ENCODE data around the gene TAB3.

The TAB3 gene

DNA sequence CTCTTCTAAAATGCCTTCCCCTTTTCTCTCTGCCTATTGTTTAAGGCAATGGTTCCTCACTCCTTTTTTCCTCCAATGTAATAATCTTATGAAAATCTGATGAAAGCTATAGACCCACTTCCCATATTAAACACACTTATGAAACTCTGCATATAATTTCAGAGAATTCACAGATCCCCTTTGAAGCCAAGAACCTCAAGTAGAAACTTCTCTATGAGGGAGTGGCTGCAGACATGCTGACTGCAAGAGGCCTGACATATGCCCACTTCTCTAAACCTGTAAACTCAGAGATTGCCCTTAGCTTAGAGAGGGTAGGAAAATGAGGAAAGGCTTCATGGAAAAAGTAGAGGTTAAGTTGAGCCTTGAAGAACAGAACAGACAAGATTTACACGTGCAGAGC is 37.6 kb downstream of the TAB3 start:
- no peak for ATAC-seq
- no peak for TF ChIP-seq ISL1 (CRISPR knock-in tag; IDR thresholded peaks at IDR 0.05)
- TF ChIP-seq ZFP30 (CRISPR knock-in tag; IDR thresholded peaks at IDR 0.05): no peak
- no peak for TF ChIP-seq OSR1 (CRISPR knock-in tag; IDR thresholded peaks at IDR 0.05)
- TF ChIP-seq, protein P1, sequence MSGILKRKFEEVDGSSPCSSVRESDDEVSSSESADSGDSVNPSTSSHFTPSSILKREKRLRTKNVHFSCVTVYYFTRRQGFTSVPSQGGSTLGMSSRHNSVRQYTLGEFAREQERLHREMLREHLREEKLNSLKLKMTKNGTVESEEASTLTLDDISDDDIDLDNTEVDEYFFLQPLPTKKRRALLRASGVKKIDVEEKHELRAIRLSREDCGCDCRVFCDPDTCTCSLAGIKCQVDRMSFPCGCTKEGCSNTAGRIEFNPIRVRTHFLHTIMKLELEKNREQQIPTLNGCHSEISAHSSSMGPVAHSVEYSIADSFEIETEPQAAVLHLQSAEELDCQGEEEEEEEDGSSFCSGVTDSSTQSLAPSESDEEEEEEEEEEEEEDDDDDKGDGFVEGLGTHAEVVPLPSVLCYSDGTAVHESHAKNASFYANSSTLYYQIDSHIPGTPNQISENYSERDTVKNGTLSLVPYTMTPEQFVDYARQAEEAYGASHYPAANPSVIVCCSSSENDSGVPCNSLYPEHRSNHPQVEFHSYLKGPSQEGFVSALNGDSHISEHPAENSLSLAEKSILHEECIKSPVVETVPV (CRISPR knock-in tag; IDR thresholded peaks at IDR 0.05): no peak
- no peak for TF ChIP-seq BACH2 (CRISPR knock-in tag; IDR thresholded peaks at IDR 0.05; ENCODE audit: borderline replicate concordance)
- no peak for TF ChIP-seq ZNF70 (CRISPR knock-in tag; IDR thresholded peaks at IDR 0.05)

GRCh38 chrX:30835373-30835772 is 53.7 kb downstream of the TAB3 start:
- no peak for TF ChIP-seq ZC3H10 (CRISPR knock-in tag; IDR thresholded peaks at IDR 0.05)
- TF ChIP-seq TSHZ2 (CRISPR knock-in tag; IDR thresholded peaks at IDR 0.05): no peak
- TF ChIP-seq ZFP30 (CRISPR knock-in tag; IDR thresholded peaks at IDR 0.05): no peak
- TF ChIP-seq TCF4 (CRISPR knock-in tag; IDR thresholded peaks at IDR 0.05; ENCODE audit: borderline replicate concordance): no peak
- TF ChIP-seq RARB (CRISPR knock-in tag; IDR thresholded peaks at IDR 0.05): no peak
- TF ChIP-seq, protein P2, sequence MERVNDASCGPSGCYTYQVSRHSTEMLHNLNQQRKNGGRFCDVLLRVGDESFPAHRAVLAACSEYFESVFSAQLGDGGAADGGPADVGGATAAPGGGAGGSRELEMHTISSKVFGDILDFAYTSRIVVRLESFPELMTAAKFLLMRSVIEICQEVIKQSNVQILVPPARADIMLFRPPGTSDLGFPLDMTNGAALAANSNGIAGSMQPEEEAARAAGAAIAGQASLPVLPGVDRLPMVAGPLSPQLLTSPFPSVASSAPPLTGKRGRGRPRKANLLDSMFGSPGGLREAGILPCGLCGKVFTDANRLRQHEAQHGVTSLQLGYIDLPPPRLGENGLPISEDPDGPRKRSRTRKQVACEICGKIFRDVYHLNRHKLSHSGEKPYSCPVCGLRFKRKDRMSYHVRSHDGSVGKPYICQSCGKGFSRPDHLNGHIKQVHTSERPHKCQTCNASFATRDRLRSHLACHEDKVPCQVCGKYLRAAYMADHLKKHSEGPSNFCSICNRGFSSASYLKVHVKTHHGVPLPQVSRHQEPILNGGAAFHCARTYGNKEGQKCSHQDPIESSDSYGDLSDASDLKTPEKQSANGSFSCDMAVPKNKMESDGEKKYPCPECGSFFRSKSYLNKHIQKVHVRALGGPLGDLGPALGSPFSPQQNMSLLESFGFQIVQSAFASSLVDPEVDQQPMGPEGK (CRISPR knock-in tag; IDR thresholded peaks at IDR 0.05; ENCODE audit: borderline replicate concordance): no peak
- TF ChIP-seq ARNTL (CRISPR knock-in tag; IDR thresholded peaks at IDR 0.05; ENCODE audit: borderline replicate concordance, low read depth): no peak
- TF ChIP-seq ZNF8 (CRISPR knock-in tag; IDR thresholded peaks at IDR 0.05): no peak
- no peak for TF ChIP-seq ZFP3 (CRISPR knock-in tag; IDR thresholded peaks at IDR 0.05)
- no peak for TF ChIP-seq TOX (CRISPR knock-in tag; IDR thresholded peaks at IDR 0.05; ENCODE audit: borderline replicate concordance)
- no peak for TF ChIP-seq ISL1 (CRISPR knock-in tag; IDR thresholded peaks at IDR 0.05)
- no peak for TF ChIP-seq ZNF565 (CRISPR knock-in tag; conservative IDR thresholded peaks at IDR 0.05; ENCODE audit: low read depth)
- no peak for TF ChIP-seq PPARA (CRISPR knock-in tag; IDR thresholded peaks at IDR 0.05; ENCODE audit: borderline replicate concordance)
- ATAC-seq: no peak

DNA sequence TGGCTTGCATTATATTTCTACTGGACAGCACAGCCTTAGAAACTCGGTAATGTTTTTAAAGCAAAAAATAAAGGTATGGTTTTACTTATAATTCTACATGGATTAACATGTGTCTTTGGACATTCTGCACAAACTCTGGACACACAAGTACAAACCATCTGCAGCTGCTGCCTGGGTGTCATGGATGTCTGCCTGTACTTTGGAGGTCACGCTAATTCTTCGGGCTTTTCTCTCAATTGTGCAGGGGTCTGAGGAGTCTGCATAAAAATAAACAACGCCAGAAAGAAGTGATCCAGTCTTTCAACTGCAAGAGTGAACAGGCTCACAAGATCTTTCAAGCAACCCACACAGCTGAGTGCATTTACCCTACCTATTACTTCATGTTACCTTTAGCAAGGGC is 55.2 kb downstream of the TAB3 start:
- no peak for TF ChIP-seq ESRRG (CRISPR knock-in tag; IDR thresholded peaks at IDR 0.05)
- TF ChIP-seq, protein P3, sequence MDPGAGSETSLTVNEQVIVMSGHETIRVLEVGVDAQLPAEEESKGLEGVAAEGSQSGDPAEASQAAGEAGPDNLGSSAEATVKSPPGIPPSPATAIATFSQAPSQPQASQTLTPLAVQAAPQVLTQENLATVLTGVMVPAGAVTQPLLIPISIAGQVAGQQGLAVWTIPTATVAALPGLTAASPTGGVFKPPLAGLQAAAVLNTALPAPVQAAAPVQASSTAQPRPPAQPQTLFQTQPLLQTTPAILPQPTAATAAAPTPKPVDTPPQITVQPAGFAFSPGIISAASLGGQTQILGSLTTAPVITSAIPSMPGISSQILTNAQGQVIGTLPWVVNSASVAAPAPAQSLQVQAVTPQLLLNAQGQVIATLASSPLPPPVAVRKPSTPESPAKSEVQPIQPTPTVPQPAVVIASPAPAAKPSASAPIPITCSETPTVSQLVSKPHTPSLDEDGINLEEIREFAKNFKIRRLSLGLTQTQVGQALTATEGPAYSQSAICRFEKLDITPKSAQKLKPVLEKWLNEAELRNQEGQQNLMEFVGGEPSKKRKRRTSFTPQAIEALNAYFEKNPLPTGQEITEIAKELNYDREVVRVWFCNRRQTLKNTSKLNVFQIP (CRISPR knock-in tag; IDR thresholded peaks at IDR 0.05; ENCODE audit: borderline replicate concordance, low read depth): no peak
- no peak for TF ChIP-seq ZFP3 (CRISPR knock-in tag; IDR thresholded peaks at IDR 0.05)
- TF ChIP-seq GLIS3 (CRISPR knock-in tag; IDR thresholded peaks at IDR 0.05): no peak
- no peak for TF ChIP-seq ISL1 (CRISPR knock-in tag; IDR thresholded peaks at IDR 0.05)
- no peak for TF ChIP-seq TCF4 (CRISPR knock-in tag; IDR thresholded peaks at IDR 0.05; ENCODE audit: borderline replicate concordance)
- no peak for TF ChIP-seq TSHZ2 (CRISPR knock-in tag; IDR thresholded peaks at IDR 0.05)
- TF ChIP-seq PPARA (CRISPR knock-in tag; IDR thresholded peaks at IDR 0.05; ENCODE audit: borderline replicate concordance): no peak
- no peak for ATAC-seq

Measured in SK-N-SH treated with all-trans-retinoic acid at 6 μM for 48 hours (cell line).